Measurements from ENCODE around the gene PLEKHA7.

Gene PLEKHA7

DNA sequence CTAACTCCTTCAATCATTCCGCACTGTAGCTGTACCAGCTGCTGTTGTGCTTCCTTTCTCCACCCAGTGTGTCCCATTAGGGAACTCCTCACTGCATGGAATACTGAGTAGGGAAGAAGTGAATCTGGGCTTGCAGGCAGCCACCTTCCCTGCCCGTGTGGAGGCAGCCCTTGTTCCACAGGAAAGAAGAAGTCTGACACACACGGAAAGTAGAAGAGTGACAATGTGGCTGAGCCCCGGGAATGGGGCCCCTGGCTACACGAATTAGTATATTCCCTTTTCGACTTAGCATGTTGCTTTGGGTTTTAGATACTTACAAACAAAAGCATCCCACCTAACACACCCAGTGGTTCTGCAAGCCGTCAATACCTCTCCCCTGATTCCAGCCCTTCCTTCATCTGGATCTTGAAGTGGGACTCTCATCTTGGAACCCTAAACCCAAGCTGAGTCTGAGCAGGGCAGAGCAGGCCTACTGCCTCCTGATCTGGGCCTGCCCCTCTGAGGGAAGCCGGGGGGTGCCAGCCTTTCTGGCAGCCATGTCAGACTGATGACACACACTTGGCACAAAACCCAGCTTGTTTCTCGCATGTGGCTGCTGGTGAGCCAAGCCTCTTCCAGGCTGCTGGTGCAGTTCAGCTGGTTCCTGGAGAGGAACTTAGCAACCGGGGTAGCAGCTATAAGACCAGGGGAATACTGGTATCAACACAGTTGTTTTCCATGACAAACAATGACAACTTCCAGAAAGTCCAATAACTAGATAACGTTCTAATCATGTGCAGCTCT lies 204.1 kb downstream of the PLEKHA7 start:
- no peak overlapping the region for H3K27ac ChIP-seq (ENCODE audit: low read length)
- no peaks in the 10 kb centered on the region for H3K27me3 ChIP-seq (ENCODE audit: control insufficient read depth in 1 of 2, insufficient read depth in 2 of 2, low read length in 2 of 2)
- no peak overlapping the region for H3K9ac ChIP-seq (ENCODE audit: low read length in 2 of 2)
- no peaks in the 10 kb centered on the region for H3K4me1 ChIP-seq (ENCODE audit: control insufficient read depth, insufficient read depth, low read length)
- no peaks in the 10 kb centered on the region for H3K36me3 ChIP-seq (ENCODE audit: control insufficient read depth in 2 of 2, insufficient read depth in 2 of 2, low read length in 2 of 2)
- H3K9me3 ChIP-seq (ENCODE audit: control insufficient read depth in 2 of 2, low read length in 2 of 2): no peaks in the 10 kb centered on the region
- no peak overlapping the region for H3K4me3 ChIP-seq (ENCODE audit: low read length in 2 of 2)

DNA sequence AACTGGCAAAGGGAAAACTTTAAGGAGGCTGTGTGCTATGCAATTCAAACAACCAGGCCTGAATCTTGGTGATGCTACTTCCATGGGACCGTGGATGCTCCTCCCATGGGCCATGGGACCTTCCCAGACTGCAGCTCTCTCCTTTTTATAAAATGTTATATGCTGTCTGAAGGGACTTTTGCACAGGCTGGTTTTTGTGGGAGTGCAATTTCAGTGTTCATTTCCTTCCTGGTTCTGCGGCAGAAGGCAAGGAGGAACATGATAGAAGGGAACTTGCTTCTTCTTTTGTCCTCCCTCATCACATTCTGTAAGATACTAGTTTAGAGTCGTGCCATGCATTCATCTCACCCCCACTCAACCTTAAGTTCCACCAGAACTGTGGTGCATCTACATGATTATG lies 206.9 kb downstream of the PLEKHA7 start:
- Histone ChIP-seq H3K9ac (ENCODE audit: low read length in 2 of 2) (no peak overlapping the region), H3K4me3 (ENCODE audit: low read length in 2 of 2) (no peak overlapping the region), H3K9me3 (ENCODE audit: control insufficient read depth in 2 of 2, low read length in 2 of 2) (no peaks in the 10 kb centered on the region), H3K27me3 (ENCODE audit: control insufficient read depth in 1 of 2, insufficient read depth in 2 of 2, low read length in 2 of 2) (no peaks in the 10 kb centered on the region), H3K36me3 (ENCODE audit: control insufficient read depth in 2 of 2, insufficient read depth in 2 of 2, low read length in 2 of 2) (peaks cover 0 to 4% of the 10 kb centered on the region in 2 donors), H3K27ac (ENCODE audit: low read length) (no peak overlapping the region), H3K4me1 (ENCODE audit: control insufficient read depth, insufficient read depth, low read length) (no peaks in the 10 kb centered on the region)

DNA sequence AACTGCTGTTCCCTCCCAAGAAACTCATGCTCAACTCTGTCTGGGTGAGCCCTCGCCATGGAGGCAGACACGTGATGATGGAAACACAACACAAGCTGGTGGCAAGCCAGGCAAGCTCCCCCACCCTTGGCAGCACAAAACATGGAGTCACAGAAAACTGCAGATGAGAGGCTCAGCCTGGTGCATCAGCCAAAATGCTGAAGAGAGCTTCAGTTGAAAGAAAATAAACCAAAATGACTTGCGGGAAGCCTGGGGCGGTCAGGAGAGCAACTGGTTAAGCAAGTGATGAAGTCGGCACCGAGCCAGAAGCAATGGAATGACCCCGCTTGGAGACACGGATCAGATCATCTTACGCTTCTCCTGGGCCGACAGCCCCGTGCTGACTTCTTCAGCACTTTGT lies 207.4 kb downstream of the PLEKHA7 start:
- Histone ChIP-seq H3K36me3 (ENCODE audit: control insufficient read depth in 2 of 2, insufficient read depth in 2 of 2, low read length in 2 of 2) (peaks cover 0 to 7% of the 10 kb centered on the region in 2 donors), H3K27me3 (ENCODE audit: control insufficient read depth in 1 of 2, insufficient read depth in 2 of 2, low read length in 2 of 2) (no peaks in the 10 kb centered on the region), H3K9ac (ENCODE audit: low read length in 2 of 2) (no peak overlapping the region), H3K4me3 (ENCODE audit: low read length in 2 of 2) (no peak overlapping the region), H3K4me1 (ENCODE audit: control insufficient read depth, insufficient read depth, low read length) (no peaks in the 10 kb centered on the region), H3K9me3 (ENCODE audit: control insufficient read depth in 2 of 2, low read length in 2 of 2) (no peaks in the 10 kb centered on the region), H3K27ac (ENCODE audit: low read length) (no peak overlapping the region)

DNA sequence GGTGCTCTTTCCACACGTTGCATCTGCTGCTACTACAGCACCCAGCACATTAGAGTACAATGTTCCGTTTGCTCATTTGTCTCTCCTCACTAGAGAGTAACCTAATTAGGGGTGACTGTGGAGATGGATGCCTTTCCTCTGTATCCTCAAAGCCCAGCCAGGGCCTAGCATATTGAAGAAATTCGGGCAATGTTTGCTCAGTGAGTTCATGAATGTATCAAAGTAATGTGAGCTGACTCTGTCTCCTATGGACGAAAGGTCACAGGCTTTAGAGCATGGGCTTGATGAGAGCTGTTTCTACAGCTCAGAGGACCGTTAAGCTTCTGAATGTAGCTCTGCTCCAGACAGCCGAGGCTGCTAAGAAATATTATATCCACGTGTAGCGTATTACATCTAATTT lies 208.3 kb downstream of the PLEKHA7 start:
- peaks cover 0 to 7% of the 10 kb centered on the region in 2 donors for H3K36me3 ChIP-seq (ENCODE audit: control insufficient read depth in 2 of 2, insufficient read depth in 2 of 2, low read length in 2 of 2)
- H3K27me3 ChIP-seq (ENCODE audit: control insufficient read depth in 1 of 2, insufficient read depth in 2 of 2, low read length in 2 of 2): no peaks in the 10 kb centered on the region
- H3K4me3 ChIP-seq (ENCODE audit: low read length in 2 of 2): no peak overlapping the region
- H3K27ac ChIP-seq (ENCODE audit: low read length): no peak overlapping the region
- no peak overlapping the region for H3K9ac ChIP-seq (ENCODE audit: low read length in 2 of 2)
- no peaks in the 10 kb centered on the region for H3K4me1 ChIP-seq (ENCODE audit: control insufficient read depth, insufficient read depth, low read length)
- H3K9me3 ChIP-seq (ENCODE audit: control insufficient read depth in 2 of 2, low read length in 2 of 2): no peaks in the 10 kb centered on the region

DNA sequence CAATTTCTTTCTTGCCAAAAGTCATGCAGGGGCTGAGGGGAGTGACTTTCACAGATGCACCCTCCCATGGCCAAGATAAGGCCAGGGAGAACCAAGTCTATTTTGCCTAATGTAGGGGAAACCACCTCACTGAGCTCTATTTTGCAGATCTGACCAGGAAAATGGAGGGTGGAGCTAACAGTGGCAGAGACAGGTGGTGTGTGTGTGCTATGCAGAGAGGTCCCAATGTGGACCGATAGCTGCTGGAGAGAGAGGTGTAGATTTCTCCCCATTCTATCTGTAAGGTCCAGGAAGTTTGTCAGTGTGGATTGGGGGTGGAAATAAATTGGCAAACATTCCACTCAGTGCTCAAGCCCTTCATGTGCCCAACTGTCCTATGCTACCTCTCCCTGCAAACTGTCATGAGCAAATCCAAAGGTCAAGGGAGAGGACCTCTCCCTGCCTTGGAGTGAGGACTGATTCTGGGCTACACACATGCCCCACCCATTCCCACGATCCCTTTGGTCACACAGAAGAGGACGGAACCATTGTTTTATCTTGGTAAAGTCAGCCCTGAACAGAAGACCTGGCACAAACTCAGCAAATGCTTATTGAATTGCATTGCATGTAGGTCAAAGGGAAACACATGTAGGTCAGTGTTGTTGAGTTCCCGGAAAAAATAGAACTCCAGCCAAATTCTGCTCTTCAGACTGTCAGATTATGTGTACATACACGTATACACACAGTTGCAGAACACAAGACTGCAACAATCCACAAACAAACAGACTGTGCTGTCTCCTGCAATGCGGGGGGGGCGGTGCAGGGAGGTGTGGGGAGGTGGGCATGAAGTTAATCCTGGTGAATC lies 209.9 kb downstream of the PLEKHA7 start:
- H3K27me3 ChIP-seq (ENCODE audit: control insufficient read depth in 1 of 2, insufficient read depth in 2 of 2, low read length in 2 of 2): no peaks in the 10 kb centered on the region
- no peak overlapping the region for H3K27ac ChIP-seq (ENCODE audit: low read length)
- H3K4me1 ChIP-seq (ENCODE audit: control insufficient read depth, insufficient read depth, low read length): no peaks in the 10 kb centered on the region
- H3K4me3 ChIP-seq (ENCODE audit: low read length in 2 of 2): no peak overlapping the region
- H3K9me3 ChIP-seq (ENCODE audit: control insufficient read depth in 2 of 2, low read length in 2 of 2): no peaks in the 10 kb centered on the region
- peaks cover 0 to 8% of the 10 kb centered on the region in 2 donors for H3K36me3 ChIP-seq (ENCODE audit: control insufficient read depth in 2 of 2, insufficient read depth in 2 of 2, low read length in 2 of 2)
- H3K9ac ChIP-seq (ENCODE audit: low read length in 2 of 2): no peak overlapping the region

DNA sequence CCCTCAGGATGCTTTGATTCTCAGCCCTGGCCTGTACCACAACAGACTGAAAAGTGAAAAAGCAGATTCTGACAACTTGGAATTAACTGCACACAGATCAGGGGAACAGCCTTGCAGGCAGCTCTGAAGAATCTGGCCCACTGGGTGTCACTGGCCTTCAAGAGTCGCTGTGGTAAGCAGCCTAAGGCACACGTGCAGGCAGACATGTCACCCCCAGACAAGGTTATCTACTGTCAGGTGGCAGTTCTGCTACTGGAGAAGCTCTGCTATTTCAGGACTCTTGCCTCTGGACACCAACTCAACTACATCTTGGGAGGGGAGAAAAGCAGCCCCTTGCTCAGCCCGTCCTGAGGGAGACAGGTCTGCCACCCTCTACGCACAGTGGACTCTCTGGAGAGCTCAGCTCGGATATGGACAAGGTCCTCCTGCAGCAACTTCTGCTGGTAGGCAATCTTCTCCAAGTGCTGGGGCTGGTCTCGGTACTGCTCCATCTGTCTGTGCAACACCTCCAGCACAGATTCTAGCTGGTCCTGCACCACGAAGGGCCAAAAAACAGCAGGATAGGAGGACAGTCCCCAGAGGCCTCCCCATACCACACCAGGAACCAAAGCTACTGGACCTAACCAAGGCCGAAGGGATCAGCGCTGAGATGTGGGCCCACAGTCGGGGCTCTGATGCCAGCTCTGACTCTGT lies 212.8 kb downstream of the PLEKHA7 start:
- no peaks in the 10 kb centered on the region for H3K4me1 ChIP-seq (ENCODE audit: control insufficient read depth, insufficient read depth, low read length)
- no peaks in the 10 kb centered on the region for H3K9me3 ChIP-seq (ENCODE audit: control insufficient read depth in 2 of 2, low read length in 2 of 2)
- no peak overlapping the region for H3K9ac ChIP-seq (ENCODE audit: low read length in 2 of 2)
- H3K27ac ChIP-seq (ENCODE audit: low read length): no peak overlapping the region
- H3K4me3 ChIP-seq (ENCODE audit: low read length in 2 of 2): no peak overlapping the region
- no peaks in the 10 kb centered on the region for H3K27me3 ChIP-seq (ENCODE audit: control insufficient read depth in 1 of 2, insufficient read depth in 2 of 2, low read length in 2 of 2)
- peaks cover 0 to 8% of the 10 kb centered on the region in 2 donors for H3K36me3 ChIP-seq (ENCODE audit: control insufficient read depth in 2 of 2, insufficient read depth in 2 of 2, low read length in 2 of 2)

DNA sequence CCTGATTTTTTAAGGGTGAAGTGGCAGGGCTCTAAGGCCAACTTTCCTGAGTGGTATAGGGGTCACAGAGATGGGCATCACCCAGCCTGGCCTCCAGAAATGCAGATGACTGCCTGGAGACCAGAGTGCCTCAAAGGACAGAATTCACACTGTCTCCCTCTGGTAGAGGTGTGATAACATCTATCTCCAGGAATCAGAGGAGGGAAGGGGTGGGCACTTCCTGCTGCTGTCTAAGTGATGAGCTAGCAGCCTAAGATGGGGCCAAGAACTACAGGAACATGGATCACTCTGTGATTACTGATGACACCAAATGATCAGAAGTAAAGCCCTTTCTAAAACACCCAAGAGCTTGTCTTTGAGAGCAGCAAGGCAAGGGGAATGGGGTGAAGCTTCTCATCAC lies 213.8 kb downstream of the PLEKHA7 start:
- peaks cover 0 to 8% of the 10 kb centered on the region in 2 donors for H3K36me3 ChIP-seq (ENCODE audit: control insufficient read depth in 2 of 2, insufficient read depth in 2 of 2, low read length in 2 of 2)
- H3K4me3 ChIP-seq (ENCODE audit: low read length in 2 of 2): no peak overlapping the region
- no peak overlapping the region for H3K27ac ChIP-seq (ENCODE audit: low read length)
- no peaks in the 10 kb centered on the region for H3K9me3 ChIP-seq (ENCODE audit: control insufficient read depth in 2 of 2, low read length in 2 of 2)
- no peaks in the 10 kb centered on the region for H3K4me1 ChIP-seq (ENCODE audit: control insufficient read depth, insufficient read depth, low read length)
- H3K27me3 ChIP-seq (ENCODE audit: control insufficient read depth in 1 of 2, insufficient read depth in 2 of 2, low read length in 2 of 2): no peaks in the 10 kb centered on the region
- no peak overlapping the region for H3K9ac ChIP-seq (ENCODE audit: low read length in 2 of 2)

DNA sequence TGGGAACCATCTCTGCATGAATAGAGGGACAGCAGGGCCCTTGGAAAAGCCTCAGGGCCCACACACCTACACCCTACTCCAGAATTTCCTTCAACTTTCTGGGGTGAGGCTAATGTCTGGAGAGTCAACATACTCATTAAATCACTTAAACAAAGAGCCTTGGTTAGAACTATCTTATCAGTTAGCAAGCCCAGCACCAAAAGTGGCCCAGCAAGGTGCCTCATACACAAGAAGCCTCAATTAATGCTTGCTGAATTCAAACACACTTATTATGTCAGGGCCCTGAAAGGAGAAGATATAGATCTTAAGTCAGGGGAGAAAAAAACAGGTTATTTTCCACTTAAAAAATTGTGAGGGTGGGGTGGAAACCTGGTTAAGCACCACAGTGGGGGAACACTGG lies 214.3 kb downstream of the PLEKHA7 start:
- Histone ChIP-seq H3K9me3 (ENCODE audit: control insufficient read depth in 2 of 2, low read length in 2 of 2) (no peaks in the 10 kb centered on the region), H3K27ac (ENCODE audit: low read length) (no peak overlapping the region), H3K4me1 (ENCODE audit: control insufficient read depth, insufficient read depth, low read length) (no peaks in the 10 kb centered on the region), H3K27me3 (ENCODE audit: control insufficient read depth in 1 of 2, insufficient read depth in 2 of 2, low read length in 2 of 2) (no peaks in the 10 kb centered on the region), H3K36me3 (ENCODE audit: control insufficient read depth in 2 of 2, insufficient read depth in 2 of 2, low read length in 2 of 2) (peaks cover 0 to 8% of the 10 kb centered on the region in 2 donors), H3K4me3 (ENCODE audit: low read length in 2 of 2) (no peak overlapping the region), H3K9ac (ENCODE audit: low read length in 2 of 2) (no peak overlapping the region)

DNA sequence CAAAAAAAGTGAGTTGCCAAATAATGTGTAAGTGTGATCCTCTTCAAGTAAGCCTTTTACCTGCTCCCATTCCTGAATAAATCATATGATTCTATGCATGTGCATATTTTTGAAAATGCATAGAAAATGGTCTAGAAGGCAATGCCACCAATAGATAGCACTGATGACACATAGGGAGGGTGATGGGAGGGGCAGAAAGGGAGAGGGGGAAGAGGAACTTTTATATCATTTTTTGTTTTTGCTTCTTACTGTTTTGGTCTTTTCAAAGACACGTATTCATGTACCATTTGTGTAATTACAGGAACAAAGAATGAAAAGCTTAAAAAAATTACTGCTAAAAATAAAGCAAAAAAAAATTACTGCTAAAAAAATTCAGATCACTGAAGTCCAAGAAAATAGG lies 215.0 kb downstream of the PLEKHA7 start:
- no peak overlapping the region for H3K27ac ChIP-seq (ENCODE audit: low read length)
- peaks cover 0 to 8% of the 10 kb centered on the region in 2 donors for H3K36me3 ChIP-seq (ENCODE audit: control insufficient read depth in 2 of 2, insufficient read depth in 2 of 2, low read length in 2 of 2)
- H3K27me3 ChIP-seq (ENCODE audit: control insufficient read depth in 1 of 2, insufficient read depth in 2 of 2, low read length in 2 of 2): no peaks in the 10 kb centered on the region
- H3K9me3 ChIP-seq (ENCODE audit: control insufficient read depth in 2 of 2, low read length in 2 of 2): no peaks in the 10 kb centered on the region
- H3K4me1 ChIP-seq (ENCODE audit: control insufficient read depth, insufficient read depth, low read length): no peaks in the 10 kb centered on the region
- H3K4me3 ChIP-seq (ENCODE audit: low read length in 2 of 2): no peak overlapping the region
- no peak overlapping the region for H3K9ac ChIP-seq (ENCODE audit: low read length in 2 of 2)

DNA sequence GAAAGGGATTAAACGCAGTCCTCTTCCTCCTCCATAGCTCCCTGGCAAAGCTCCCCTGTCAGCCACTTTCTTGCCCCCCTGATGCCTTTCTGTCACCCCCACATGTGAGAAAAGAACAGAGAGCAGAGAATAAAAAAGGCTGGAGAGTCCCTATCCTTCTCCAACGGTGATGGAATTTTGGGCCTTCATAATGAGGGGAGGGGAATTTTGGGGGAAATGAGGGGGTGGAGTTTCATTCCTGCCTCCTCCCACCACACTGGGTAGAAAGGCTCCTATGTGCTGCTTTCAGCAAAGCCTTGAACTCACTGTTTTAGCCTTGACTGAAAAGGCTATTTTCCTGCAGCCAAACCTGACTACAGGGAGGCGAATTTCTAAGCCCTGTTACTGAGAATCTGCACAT lies 216.4 kb downstream of the PLEKHA7 start:
- Histone ChIP-seq H3K9ac (ENCODE audit: low read length in 2 of 2) (no peak overlapping the region), H3K4me3 (ENCODE audit: low read length in 2 of 2) (no peak overlapping the region), H3K36me3 (ENCODE audit: control insufficient read depth in 2 of 2, insufficient read depth in 2 of 2, low read length in 2 of 2) (peaks cover 0 to 8% of the 10 kb centered on the region in 2 donors), H3K27ac (ENCODE audit: low read length) (no peak overlapping the region), H3K27me3 (ENCODE audit: control insufficient read depth in 1 of 2, insufficient read depth in 2 of 2, low read length in 2 of 2) (no peaks in the 10 kb centered on the region), H3K4me1 (ENCODE audit: control insufficient read depth, insufficient read depth, low read length) (peaks cover 2% of the 10 kb centered on the region), H3K9me3 (ENCODE audit: control insufficient read depth in 2 of 2, low read length in 2 of 2) (no peaks in the 10 kb centered on the region)

All from stomach smooth muscle (tissue), 2 donors.